GM12878 (cell line): ENCODE measurements around the gene E2F2. TPM values are rescaled to one million over a fixed set of nuclear protein-coding genes. Genes with fewer than 3 reads are reported as not detected.

Experiments used
- ATAC-seq: fragments of 200-7000 bp; cut with Tn5 transposase; 3 replicates; pipeline ENCODE4 v1.9.1; 2020; ENCODE audit warnings: mild to moderate bottlenecking, moderate library complexity
- BruUV-seq: library from RNA; stranded (reverse); fragments of 400-500 nt; replicated peaks from 2 replicates; lab custom pipeline; 2021; lab: Mats Ljungman, UMichigan
- CTCF ChIA-PET: fragments of 300-600 bp; sonication (Branson Sonifier 250); formaldehyde crosslinking; extraction: SDS; loops from one replicate; lab custom pipeline; 2021; ENCODE audit warnings: inconsistent platforms; lab: Yijun Ruan, JAX
- POLR2A ChIA-PET: fragments of 350-600 bp; formaldehyde crosslinking; extraction: SDS; loops from one replicate; lab custom pipeline; 2021; ENCODE audit warnings: inconsistent platforms; lab: Charles Lee
- RAD21 ChIA-PET: fragments of 300-600 bp; sonication (Branson Sonifier 250); formaldehyde crosslinking; loops from one replicate; lab custom pipeline; 2023; ENCODE audit warnings: antibody characterized with exemption; ENCODE audit not compliant: unreplicated experiment; lab: Charles Lee
- SMC1A ChIA-PET: fragments of 300-600 bp; sonication (Branson Sonifier 250); formaldehyde crosslinking; loops from one replicate; lab custom pipeline; 2023; ENCODE audit not compliant: unreplicated experiment, uncharacterized antibody; lab: Charles Lee
- DNase-seq: peaks from one replicate; pipeline ENCODE4 v3.0.0-alpha.2; 2011; ENCODE audit warnings: low read depth, low spot score
- FAIRE-seq: peaks from 3 replicates; lab custom pipeline; 2011; peaks lifted over from hg19 to GRCh38; lab: Jason Lieb, UNC
- H2AFZ ChIP-seq: 2 replicates; pipeline ENCODE4 v1.6.0; 2011; ENCODE audit warnings: low read depth, low read length, control low read depth; ENCODE audit not compliant: control insufficient read depth
- H3K27ac ChIP-seq: 2 replicates; pipeline ENCODE4 v1.5.1; 2011; ENCODE audit warnings: control low read depth; ENCODE audit not compliant: control insufficient read depth, insufficient read depth
- H3K27me3 ChIP-seq, 2 experiments: replicated peaks in 1 of 2; 2 replicates each; pipeline versions ENCODE4 v1.6.0 to v1.6.1; 2011; ENCODE audit warnings: low read length in 1 of 2; ENCODE audit not compliant: control insufficient read depth in 2 of 2, insufficient read depth in 2 of 2
- H3K36me3 ChIP-seq, 2 experiments: 2 replicates each; pipeline ENCODE4 v1.5.1; 2011; ENCODE audit warnings: low read length in 1 of 2; ENCODE audit not compliant: control insufficient read depth in 2 of 2, insufficient read depth in 2 of 2
- H3K4me1 ChIP-seq: 2 replicates; pipeline ENCODE4 v1.6.1; 2011; ENCODE audit warnings: mild to moderate bottlenecking, low read length, moderate library complexity, mixed read lengths; ENCODE audit not compliant: control insufficient read depth, insufficient read depth
- H3K4me2 ChIP-seq: 2 replicates; pipeline ENCODE4 v1.6.0; 2011; ENCODE audit warnings: control low read depth; ENCODE audit not compliant: control insufficient read depth, insufficient read depth
- H3K4me3 ChIP-seq: fragments of 200-600 bp; sonication (generic); 2 replicates; pipeline ENCODE4 v1.5.1; 2016
- H3K79me2 ChIP-seq: 2 replicates; pipeline ENCODE4 v1.6.0; 2011; ENCODE audit warnings: low read length; ENCODE audit not compliant: control insufficient read depth, insufficient read depth
- H3K9ac ChIP-seq: 2 replicates; pipeline ENCODE4 v1.8.0; 2011; ENCODE audit warnings: low read length, control low read depth, mixed read lengths; ENCODE audit not compliant: control insufficient read depth, insufficient read depth
- H3K9me3 ChIP-seq: replicated peaks from 3 replicates; pipeline ENCODE4 v1.5.1; 2011; ENCODE audit warnings: mild to moderate bottlenecking, low read length; ENCODE audit not compliant: control insufficient read depth, insufficient read depth
- H4K20me1 ChIP-seq: 2 replicates; pipeline ENCODE4 v1.6.0; 2011; ENCODE audit not compliant: control insufficient read depth, insufficient read depth
- CUX1 ChIP-seq: IDR thresholded peaks from 2 replicates; pipeline ENCODE4 v1.6.1; 2012; ENCODE audit warnings: improper control_type of control experiment, low read depth, low read length; ENCODE audit not compliant: insufficient replicate concordance
- GATAD2B ChIP-seq: fragments of 450-650 bp; conservative IDR thresholded peaks from 2 replicates; pipeline ENCODE4 v1.6.1; 2017; ENCODE audit warnings: low read depth, mild to moderate bottlenecking, moderate library complexity
- HDAC2 ChIP-seq: fragments of 200-600 bp; sonication (generic); IDR thresholded peaks from 2 replicates; pipeline ENCODE4 v1.6.1; 2017
- IKZF1 ChIP-seq: fragments of 450-650 bp; conservative IDR thresholded peaks from 2 replicates; pipeline ENCODE4 v1.6.1; 2017; ENCODE audit warnings: antibody characterized with exemption, mild to moderate bottlenecking
- JUND ChIP-seq: IDR thresholded peaks from 2 replicates; pipeline ENCODE4 v1.6.1; 2012; ENCODE audit warnings: low read depth, mild to moderate bottlenecking, low read length, improper control_type of control experiment, moderate library complexity
- RUNX3 ChIP-seq: IDR thresholded peaks from 2 replicates; pipeline ENCODE4 v1.6.1; 2012; ENCODE audit warnings: low read length, inconsistent platforms
- whole genome bisulfite sequencing: methylation state at CpG from one replicate; pipeline ENCODE4 v1.1.6; 2016; ENCODE audit warnings: low lambda C conversion rate; ENCODE audit not compliant: insufficient replicate concordance, insufficient coverage; ENCODE audit errors: missing lambda C conversion rate; 5-methylcytosine and 5-hydroxymethylcytosine counted together
- in situ Hi-C: fragments of 300-500 bp; cut with MboI; formaldehyde crosslinking; loops from 9 replicates; pipeline ENCODE4 v1.14.3; 2018; ENCODE audit warnings: mixed read lengths
- intact Hi-C: fragments of 100-400 bp; cut with micrococcal nuclease; formaldehyde crosslinking; loops from one replicate; pipeline ENCODE4 v1.14.2; 2022; ENCODE audit not compliant: unreplicated experiment
- polyA plus RNA-seq, 11 experiments: library from polyadenylated mRNA; depleted of rRNA in 4 of 11; unstranded in 6 of 11; stranded (reverse) in 5 of 11; fragments of >200 nt; fragmentation: Nextera tagmentation in 4 of 11; fragmentation: Illumina TruSeq in 1 of 11; extraction: Ambion mirVana in 4 of 11; extraction: Trizol in 1 of 11; gene quantifications; 1 replicate in 1 of 11; 2 replicates in 10 of 11; pipeline versions ENCODE4 v1.2.1 to v1.2.3, GENCODE V29; 2011 to 2016; ENCODE audit warnings: inconsistent platforms in 2 of 11, missing spikeins in 2 of 11, low read depth in 1 of 11
- total RNA-seq, 4 experiments: library from RNA; depleted of rRNA in 3 of 4; stranded (reverse); fragments of >200 nt in 3 of 4; fragmentation: Illumina TruSeq in 1 of 4; extraction: Trizol in 1 of 4; gene quantifications; 2 replicates each; pipeline versions ENCODE4 v1.2.1 to v1.2.3, GENCODE V29; 2013 to 2021
- TF ChIP-seq, protein P1 (sequence below), 3 experiments: IDR thresholded peaks in 2 of 3; conservative IDR thresholded peaks in 1 of 3; 2 replicates each; pipeline ENCODE4 v1.5.1; 2011; ENCODE audit warnings: low read depth in 3 of 3, low read length in 3 of 3, mild to moderate bottlenecking in 3 of 3, control low read depth in 2 of 3, moderate library complexity in 2 of 3, inconsistent platforms in 1 of 3, mixed read lengths in 1 of 3; ENCODE audit not compliant: control insufficient read depth in 2 of 3, insufficient read depth in 1 of 3; ENCODE audit errors: extremely low read depth in 1 of 3

E2F2 gene
- total and polyA plus RNA-seq, 10 of the 15 experiments (the other 5 are each of a cell fraction or from before 2014, with no cell fraction given) = 3.8 to 27.2 (median 14.6) TPM

DNA sequence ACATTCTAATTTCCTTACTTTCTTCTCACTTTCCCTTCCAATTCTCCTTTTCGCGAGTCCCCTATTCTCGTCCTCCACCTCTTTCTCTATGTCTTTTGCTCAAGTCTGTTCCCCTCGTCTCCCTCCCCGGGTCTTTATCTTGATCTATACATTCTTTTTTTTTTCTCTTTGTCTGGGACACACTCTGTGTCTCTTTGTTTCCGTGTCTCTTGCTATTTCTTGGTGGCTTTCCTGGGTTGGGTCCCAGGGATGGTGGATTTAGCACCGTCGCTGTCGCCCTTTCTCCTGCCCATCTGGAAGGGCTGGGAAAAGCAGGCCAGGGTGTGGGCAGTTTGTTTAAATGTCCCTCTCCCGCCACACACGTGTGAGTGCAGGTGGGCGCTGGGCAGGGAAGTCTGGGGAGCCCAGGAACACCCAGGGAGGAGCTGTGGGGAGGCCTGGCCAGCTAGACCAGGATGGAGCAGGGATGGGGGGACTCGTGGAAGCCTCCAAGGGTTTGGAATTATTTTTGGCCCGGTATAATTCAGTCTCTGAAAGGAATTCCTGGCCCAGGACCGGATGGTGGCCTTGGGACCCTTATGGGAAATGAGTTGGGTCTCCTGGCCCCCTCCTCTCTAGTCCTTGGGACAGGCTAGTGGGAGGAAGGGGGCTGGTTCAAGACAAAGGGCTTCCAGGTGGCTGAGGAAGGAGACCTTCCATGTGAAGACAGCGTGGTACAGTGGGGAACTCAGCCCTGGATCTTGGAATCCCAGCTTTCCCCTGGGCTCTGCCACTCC is 37.8 kb upstream of the E2F2 start (continued):
- TF ChIP-seq CUX1 (no peak), JUND (no peak)

GRCh38 chr1:23567996-23568607 is 37.1 kb upstream of the E2F2 start:
- H4K20me1 ChIP-seq = no peaks in the 10 kb centered on the region
- intact Hi-C loops = no loop called here
- H2AFZ ChIP-seq = peak overlapping the region; percentile 71
- CTCF ChIA-PET = interaction anchor here (1.4 to 2.6 kb wide), 5 partner anchors 9 to 69 kb away, joined by 3 to 11 read pairs (median 6); no protein-coding TSS in a partner anchor
- H3K79me2 ChIP-seq = no peaks in the 10 kb centered on the region
- H3K4me2 ChIP-seq = peak overlapping the region; percentile 70
- H3K4me1 ChIP-seq = peaks cover 14% of the 10 kb centered on the region
- H3K36me3 ChIP-seq = no peaks in the 10 kb centered on the region
- POLR2A ChIA-PET = interaction anchor here (0.5 to 14.7 kb wide), 6 partner anchors 8 to 27 kb away, joined by 3 to 271 read pairs (median 6); no protein-coding TSS in a partner anchor
- ATAC-seq (peak; percentile 62), FAIRE-seq (no peak), DNase-seq (no peak)
- BruUV-seq = no TSS peak
- peak overlapping the region; percentile 65 for H3K9ac ChIP-seq
- in situ Hi-C loops = no loop called here
- no peak for TF ChIP-seq HDAC2
- TF ChIP-seq GATAD2B = peak; percentile 60
- TF ChIP-seq IKZF1 = peak; percentile 50
- no peak for TF ChIP-seq RUNX3
- TF ChIP-seq, protein P1, sequence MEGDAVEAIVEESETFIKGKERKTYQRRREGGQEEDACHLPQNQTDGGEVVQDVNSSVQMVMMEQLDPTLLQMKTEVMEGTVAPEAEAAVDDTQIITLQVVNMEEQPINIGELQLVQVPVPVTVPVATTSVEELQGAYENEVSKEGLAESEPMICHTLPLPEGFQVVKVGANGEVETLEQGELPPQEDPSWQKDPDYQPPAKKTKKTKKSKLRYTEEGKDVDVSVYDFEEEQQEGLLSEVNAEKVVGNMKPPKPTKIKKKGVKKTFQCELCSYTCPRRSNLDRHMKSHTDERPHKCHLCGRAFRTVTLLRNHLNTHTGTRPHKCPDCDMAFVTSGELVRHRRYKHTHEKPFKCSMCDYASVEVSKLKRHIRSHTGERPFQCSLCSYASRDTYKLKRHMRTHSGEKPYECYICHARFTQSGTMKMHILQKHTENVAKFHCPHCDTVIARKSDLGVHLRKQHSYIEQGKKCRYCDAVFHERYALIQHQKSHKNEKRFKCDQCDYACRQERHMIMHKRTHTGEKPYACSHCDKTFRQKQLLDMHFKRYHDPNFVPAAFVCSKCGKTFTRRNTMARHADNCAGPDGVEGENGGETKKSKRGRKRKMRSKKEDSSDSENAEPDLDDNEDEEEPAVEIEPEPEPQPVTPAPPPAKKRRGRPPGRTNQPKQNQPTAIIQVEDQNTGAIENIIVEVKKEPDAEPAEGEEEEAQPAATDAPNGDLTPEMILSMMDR (IDR thresholded peaks at IDR 0.05 in 2 of 3, conservative IDR thresholded peaks at IDR 0.05 in 1 of 3; ENCODE audit: control insufficient read depth in 2 of 3, extremely low read depth in 1 of 3, insufficient read depth in 1 of 3, low read depth in 3 of 3, low read length in 3 of 3) = no peak
- SMC1A ChIA-PET = interaction anchor here (0.6 to 16.8 kb wide), 5 partner anchors 8 to 69 kb away, joined by 4 to 419 read pairs (median 47); partner anchors contain the start of gene ID3
- H3K9me3 ChIP-seq = no peaks in the 10 kb centered on the region
- 2% methylated on average over 42 of the region's 66 CpGs for WGBS
- H3K4me3 ChIP-seq = peak overlapping the region; percentile 62
- H3K27ac ChIP-seq = no peak overlapping the region
- RAD21 ChIA-PET = interaction anchor here (0.7 to 3.8 kb wide), 8 partner anchors 9 to 67 kb away, joined by 3 to 22 read pairs (median 4); no protein-coding TSS in a partner anchor
- no peaks in the 10 kb centered on the region for H3K27me3 ChIP-seq
